HepG2 (cell line): ENCODE data around the gene TMEM176A. TPM values are rescaled to one million over a fixed set of nuclear protein-coding genes. Genes with fewer than 3 reads are reported as not detected.
A peak's percentile ranks its signal among the peaks of the same experiment; 100 is the strongest.

Experiments used
- FOSL2 ChIP-seq: sonication (generic); formaldehyde crosslinking; IDR thresholded peaks from 2 replicates; pipeline ENCODE4 v1.4.0; 2020; ENCODE audit warnings: missing genetic modification reagents
- GABPB1 ChIP-seq: IDR thresholded peaks from 2 replicates; pipeline ENCODE4 v1.6.1; 2016; ENCODE audit warnings: mild to moderate bottlenecking, missing genetic modification reagents, moderate library complexity, missing compliant biosample characterization
- KAT8 ChIP-seq: IDR thresholded peaks from 2 replicates; pipeline ENCODE4 v1.6.1; 2016; ENCODE audit warnings: missing genetic modification reagents, missing compliant biosample characterization
- SP5 ChIP-seq: IDR thresholded peaks from 2 replicates; pipeline ENCODE4 v1.6.1; 2016; ENCODE audit warnings: low read depth, borderline replicate concordance
- YY1 ChIP-seq: IDR thresholded peaks from 2 replicates; pipeline ENCODE4 v1.6.1; 2011; ENCODE audit warnings: low read length, low read depth, moderate library complexity, mild to moderate bottlenecking; ENCODE audit not compliant: insufficient read depth, insufficient replicate concordance
- ZBTB7B ChIP-seq: sonication (generic); formaldehyde crosslinking; IDR thresholded peaks from 2 replicates; pipeline ENCODE4 v1.4.0; 2020; ENCODE audit warnings: missing genetic modification reagents
- ZNF567 ChIP-seq: sonication (generic); formaldehyde crosslinking; IDR thresholded peaks from 2 replicates; pipeline ENCODE4 v1.8.1; 2023; ENCODE audit warnings: mild to moderate bottlenecking, missing genetic modification reagents, borderline replicate concordance
- polyA plus RNA-seq, 8 experiments: library from polyadenylated mRNA; depleted of rRNA in 3 of 8; stranded (reverse) in 7 of 8; unstranded in 1 of 8; fragments of >200 nt; fragmentation: Illumina TruSeq in 4 of 8; extraction: Trizol in 4 of 8; gene quantifications; 2 replicates each; pipeline versions ENCODE4 v1.2.1 to v1.2.3, GENCODE V29; 2011 to 2016; ENCODE audit warnings: low read depth in 4 of 8, missing spikeins in 1 of 8, mixed read lengths in 1 of 8; ENCODE audit not compliant: insufficient read depth in 1 of 8
- total RNA-seq, 5 experiments: library from RNA; depleted of rRNA; stranded (reverse); fragments of >200 nt; fragmentation: Illumina TruSeq; extraction: Trizol; gene quantifications; 2 replicates each; pipeline ENCODE4 v1.2.3, GENCODE V29; 2016; ENCODE audit warnings: low read depth in 1 of 5
- TF ChIP-seq, protein P1 (sequence below): sonication (generic); formaldehyde crosslinking; IDR thresholded peaks from 2 replicates; pipeline ENCODE4 v1.4.0; 2020; ENCODE audit warnings: missing genetic modification reagents
- TF ChIP-seq, protein P2 (sequence below): sonication (generic); formaldehyde crosslinking; IDR thresholded peaks from 2 replicates; pipeline ENCODE4 v1.5.1; 2020; ENCODE audit warnings: mild to moderate bottlenecking, missing genetic modification reagents, moderate library complexity
- TF ChIP-seq, protein P3 (sequence below): sonication (generic); formaldehyde crosslinking; IDR thresholded peaks from 2 replicates; pipeline ENCODE4 v1.4.0; 2020; ENCODE audit warnings: missing genetic modification reagents
- TF ChIP-seq, protein P4 (sequence below): IDR thresholded peaks from 2 replicates; pipeline ENCODE4 v1.6.1; 2016; ENCODE audit warnings: missing compliant biosample characterization, missing genetic modification reagents, borderline replicate concordance
- TF ChIP-seq, protein P5 (sequence below): sonication (generic); formaldehyde crosslinking; IDR thresholded peaks from 2 replicates; pipeline ENCODE4 v1.8.0; 2022; ENCODE audit warnings: missing genetic modification reagents, mild to moderate bottlenecking, inconsistent platforms, borderline replicate concordance

TMEM176A gene
- total and polyA plus RNA-seq, 2 of the 13 experiments (the other 11 are each of a cell fraction or from before 2014, with no cell fraction given): not detected

DNA sequence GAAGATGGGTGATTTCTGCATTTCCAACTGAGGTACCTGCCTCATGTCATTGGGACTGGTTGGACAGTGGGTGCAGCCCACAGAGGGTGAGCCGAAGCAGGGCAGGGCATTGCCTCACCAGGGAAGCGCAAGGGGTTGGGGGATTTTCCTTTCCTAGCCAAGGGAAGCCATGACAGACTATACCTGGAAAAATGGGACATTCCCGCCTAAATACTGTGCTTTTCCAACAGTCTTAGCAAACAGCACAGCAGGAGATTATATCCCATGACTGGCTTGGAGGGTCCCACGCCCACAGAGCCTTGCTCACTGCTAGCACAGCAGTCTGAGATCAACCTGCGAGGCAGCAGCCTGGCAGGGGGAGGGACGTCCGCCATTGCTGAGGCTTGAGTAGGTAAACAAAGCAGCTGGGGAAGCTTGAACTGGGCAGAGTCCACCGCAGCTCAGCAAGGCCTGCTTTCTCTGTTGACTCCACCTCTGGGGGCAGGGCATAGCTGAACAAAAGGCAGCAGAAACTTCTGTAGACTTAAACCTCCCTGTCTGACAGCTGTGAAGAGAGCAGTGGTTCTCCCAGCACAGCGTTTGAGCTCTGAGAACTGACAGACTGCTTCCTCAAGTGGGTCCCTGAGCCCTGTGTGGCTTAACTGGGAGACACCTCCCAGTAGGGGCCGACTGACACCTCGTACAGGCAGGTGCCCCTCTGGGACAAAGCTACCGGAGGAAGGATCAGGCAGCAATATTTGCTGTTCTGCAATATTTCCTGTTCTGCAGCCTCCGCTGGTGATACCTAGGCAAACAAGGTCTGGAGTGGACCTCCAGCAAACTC is 7.3 kb downstream of the TMEM176A start (continued):
- TF ChIP-seq, protein P1, sequence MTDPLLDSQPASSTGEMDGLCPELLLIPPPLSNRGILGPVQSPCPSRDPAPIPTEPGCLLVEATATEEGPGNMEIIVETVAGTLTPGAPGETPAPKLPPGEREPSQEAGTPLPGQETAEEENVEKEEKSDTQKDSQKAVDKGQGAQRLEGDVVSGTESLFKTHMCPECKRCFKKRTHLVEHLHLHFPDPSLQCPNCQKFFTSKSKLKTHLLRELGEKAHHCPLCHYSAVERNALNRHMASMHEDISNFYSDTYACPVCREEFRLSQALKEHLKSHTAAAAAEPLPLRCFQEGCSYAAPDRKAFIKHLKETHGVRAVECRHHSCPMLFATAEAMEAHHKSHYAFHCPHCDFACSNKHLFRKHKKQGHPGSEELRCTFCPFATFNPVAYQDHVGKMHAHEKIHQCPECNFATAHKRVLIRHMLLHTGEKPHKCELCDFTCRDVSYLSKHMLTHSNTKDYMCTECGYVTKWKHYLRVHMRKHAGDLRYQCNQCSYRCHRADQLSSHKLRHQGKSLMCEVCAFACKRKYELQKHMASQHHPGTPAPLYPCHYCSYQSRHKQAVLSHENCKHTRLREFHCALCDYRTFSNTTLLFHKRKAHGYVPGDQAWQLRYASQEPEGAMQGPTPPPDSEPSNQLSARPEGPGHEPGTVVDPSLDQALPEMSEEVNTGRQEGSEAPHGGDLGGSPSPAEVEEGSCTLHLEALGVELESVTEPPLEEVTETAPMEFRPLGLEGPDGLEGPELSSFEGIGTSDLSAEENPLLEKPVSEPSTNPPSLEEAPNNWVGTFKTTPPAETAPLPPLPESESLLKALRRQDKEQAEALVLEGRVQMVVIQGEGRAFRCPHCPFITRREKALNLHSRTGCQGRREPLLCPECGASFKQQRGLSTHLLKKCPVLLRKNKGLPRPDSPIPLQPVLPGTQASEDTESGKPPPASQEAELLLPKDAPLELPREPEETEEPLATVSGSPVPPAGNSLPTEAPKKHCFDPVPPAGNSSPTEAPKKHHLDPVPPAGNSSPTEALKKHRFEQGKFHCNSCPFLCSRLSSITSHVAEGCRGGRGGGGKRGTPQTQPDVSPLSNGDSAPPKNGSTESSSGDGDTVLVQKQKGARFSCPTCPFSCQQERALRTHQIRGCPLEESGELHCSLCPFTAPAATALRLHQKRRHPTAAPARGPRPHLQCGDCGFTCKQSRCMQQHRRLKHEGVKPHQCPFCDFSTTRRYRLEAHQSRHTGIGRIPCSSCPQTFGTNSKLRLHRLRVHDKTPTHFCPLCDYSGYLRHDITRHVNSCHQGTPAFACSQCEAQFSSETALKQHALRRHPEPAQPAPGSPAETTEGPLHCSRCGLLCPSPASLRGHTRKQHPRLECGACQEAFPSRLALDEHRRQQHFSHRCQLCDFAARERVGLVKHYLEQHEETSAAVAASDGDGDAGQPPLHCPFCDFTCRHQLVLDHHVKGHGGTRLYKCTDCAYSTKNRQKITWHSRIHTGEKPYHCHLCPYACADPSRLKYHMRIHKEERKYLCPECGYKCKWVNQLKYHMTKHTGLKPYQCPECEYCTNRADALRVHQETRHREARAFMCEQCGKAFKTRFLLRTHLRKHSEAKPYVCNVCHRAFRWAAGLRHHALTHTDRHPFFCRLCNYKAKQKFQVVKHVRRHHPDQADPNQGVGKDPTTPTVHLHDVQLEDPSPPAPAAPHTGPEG (CRISPR knock-in tag): peak; percentile 55; the same call in 1 of the 2 replicates
- TF ChIP-seq, protein P2, sequence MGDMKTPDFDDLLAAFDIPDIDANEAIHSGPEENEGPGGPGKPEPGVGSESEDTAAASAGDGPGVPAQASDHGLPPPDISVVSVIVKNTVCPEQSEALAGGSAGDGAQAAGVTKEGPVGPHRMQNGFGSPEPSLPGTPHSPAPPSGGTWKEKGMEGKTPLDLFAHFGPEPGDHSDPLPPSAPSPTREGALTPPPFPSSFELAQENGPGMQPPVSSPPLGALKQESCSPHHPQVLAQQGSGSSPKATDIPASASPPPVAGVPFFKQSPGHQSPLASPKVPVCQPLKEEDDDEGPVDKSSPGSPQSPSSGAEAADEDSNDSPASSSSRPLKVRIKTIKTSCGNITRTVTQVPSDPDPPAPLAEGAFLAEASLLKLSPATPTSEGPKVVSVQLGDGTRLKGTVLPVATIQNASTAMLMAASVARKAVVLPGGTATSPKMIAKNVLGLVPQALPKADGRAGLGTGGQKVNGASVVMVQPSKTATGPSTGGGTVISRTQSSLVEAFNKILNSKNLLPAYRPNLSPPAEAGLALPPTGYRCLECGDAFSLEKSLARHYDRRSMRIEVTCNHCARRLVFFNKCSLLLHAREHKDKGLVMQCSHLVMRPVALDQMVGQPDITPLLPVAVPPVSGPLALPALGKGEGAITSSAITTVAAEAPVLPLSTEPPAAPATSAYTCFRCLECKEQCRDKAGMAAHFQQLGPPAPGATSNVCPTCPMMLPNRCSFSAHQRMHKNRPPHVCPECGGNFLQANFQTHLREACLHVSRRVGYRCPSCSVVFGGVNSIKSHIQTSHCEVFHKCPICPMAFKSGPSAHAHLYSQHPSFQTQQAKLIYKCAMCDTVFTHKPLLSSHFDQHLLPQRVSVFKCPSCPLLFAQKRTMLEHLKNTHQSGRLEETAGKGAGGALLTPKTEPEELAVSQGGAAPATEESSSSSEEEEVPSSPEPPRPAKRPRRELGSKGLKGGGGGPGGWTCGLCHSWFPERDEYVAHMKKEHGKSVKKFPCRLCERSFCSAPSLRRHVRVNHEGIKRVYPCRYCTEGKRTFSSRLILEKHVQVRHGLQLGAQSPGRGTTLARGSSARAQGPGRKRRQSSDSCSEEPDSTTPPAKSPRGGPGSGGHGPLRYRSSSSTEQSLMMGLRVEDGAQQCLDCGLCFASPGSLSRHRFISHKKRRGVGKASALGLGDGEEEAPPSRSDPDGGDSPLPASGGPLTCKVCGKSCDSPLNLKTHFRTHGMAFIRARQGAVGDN (CRISPR knock-in tag): peak; percentile 82
- TF ChIP-seq SP5 (peak; percentile 80), ZBTB7B (CRISPR knock-in tag) (peak; percentile 72), ZNF567 (CRISPR knock-in tag) (0 out of 2 replicates have a peak, but pooled peaks have one; percentile 52), FOSL2 (CRISPR knock-in tag) (0 out of 2 replicates have a peak, but pooled peaks have one; percentile 10), YY1 (peak; percentile 84), KAT8 (CRISPR knock-in tag) (peak; percentile 76), GABPB1 (CRISPR knock-in tag) (peak; percentile 68)
- TF ChIP-seq, protein P3, sequence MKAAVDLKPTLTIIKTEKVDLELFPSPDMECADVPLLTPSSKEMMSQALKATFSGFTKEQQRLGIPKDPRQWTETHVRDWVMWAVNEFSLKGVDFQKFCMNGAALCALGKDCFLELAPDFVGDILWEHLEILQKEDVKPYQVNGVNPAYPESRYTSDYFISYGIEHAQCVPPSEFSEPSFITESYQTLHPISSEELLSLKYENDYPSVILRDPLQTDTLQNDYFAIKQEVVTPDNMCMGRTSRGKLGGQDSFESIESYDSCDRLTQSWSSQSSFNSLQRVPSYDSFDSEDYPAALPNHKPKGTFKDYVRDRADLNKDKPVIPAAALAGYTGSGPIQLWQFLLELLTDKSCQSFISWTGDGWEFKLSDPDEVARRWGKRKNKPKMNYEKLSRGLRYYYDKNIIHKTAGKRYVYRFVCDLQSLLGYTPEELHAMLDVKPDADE (CRISPR knock-in tag): 0 out of 2 replicates have a peak, but pooled peaks have one; percentile 36
- TF ChIP-seq, protein P4, sequence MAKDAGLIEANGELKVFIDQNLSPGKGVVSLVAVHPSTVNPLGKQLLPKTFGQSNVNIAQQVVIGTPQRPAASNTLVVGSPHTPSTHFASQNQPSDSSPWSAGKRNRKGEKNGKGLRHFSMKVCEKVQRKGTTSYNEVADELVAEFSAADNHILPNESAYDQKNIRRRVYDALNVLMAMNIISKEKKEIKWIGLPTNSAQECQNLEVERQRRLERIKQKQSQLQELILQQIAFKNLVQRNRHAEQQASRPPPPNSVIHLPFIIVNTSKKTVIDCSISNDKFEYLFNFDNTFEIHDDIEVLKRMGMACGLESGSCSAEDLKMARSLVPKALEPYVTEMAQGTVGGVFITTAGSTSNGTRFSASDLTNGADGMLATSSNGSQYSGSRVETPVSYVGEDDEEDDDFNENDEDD (CRISPR knock-in tag): peak; percentile 42; the same call in 1 of the 2 replicates
- TF ChIP-seq, protein P5, sequence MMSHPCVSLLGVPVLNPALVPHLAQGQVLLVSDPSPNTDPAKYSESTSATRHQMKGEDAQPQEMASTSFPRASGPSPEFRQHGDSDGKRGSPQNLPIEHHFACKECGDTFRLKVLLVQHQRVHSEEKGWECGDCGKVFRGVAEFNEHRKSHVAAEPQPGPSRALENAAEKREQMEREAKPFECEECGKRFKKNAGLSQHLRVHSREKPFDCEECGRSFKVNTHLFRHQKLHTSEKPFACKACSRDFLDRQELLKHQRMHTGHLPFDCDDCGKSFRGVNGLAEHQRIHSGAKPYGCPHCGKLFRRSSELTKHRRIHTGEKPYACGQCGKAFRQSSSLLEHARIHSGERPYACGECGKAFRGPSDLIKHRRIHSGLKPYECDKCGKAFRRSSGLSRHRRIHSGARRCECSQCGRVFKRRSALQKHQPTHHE (CRISPR knock-in tag): 0 out of 2 replicates have a peak, but pooled peaks have one; percentile 54
